ENCODE measurements around the gene SLC9C1.
A peak's percentile ranks its signal among the peaks of the same experiment; 100 is the strongest.

The SLC9C1 gene

DNA sequence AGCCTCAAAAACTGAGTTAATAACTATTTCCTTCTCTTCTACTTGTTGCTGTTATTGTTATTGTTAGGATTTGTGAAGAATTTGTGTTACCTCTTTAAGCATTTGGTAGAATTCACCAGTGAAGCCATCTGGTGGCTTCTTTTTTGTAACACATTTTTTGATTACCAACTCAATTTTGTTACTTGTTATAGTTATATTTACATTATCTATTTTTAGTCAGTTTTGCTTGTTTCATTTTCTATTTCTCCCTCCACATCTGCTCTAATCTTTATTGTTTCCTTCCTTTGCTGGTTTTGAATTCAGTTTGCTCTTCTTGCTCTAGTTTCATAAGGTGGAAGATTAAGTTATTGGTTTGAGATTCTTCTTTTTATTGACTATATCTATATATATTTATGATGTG, 3.7 kb upstream of the SLC9C1 start:
- H3K9me2 ChIP-seq (replicated peaks; ENCODE audit: low read depth, low read length), result no peaks in the 10 kb centered on the region

DNA sequence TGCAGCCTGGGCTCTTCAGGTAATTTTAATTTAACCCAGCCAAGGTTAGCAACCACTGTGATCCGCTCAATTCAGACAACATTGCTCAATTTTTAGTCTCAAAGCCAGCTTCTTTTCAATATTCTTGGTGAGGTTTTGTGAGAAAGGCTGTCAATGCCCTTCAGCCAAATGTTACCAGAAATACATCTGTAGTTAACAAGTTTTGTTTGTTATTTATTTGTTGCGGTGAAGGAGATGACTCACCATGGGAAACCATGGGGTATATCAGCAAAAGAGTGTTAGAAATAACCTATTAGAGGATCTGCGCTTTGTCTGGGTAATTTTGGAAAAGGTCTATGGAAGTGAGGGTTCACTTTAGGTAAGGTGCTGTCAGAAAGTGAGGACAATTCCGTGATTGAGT, 5.0 kb downstream of the SLC9C1 start:
- TF ChIP-seq, protein P1, sequence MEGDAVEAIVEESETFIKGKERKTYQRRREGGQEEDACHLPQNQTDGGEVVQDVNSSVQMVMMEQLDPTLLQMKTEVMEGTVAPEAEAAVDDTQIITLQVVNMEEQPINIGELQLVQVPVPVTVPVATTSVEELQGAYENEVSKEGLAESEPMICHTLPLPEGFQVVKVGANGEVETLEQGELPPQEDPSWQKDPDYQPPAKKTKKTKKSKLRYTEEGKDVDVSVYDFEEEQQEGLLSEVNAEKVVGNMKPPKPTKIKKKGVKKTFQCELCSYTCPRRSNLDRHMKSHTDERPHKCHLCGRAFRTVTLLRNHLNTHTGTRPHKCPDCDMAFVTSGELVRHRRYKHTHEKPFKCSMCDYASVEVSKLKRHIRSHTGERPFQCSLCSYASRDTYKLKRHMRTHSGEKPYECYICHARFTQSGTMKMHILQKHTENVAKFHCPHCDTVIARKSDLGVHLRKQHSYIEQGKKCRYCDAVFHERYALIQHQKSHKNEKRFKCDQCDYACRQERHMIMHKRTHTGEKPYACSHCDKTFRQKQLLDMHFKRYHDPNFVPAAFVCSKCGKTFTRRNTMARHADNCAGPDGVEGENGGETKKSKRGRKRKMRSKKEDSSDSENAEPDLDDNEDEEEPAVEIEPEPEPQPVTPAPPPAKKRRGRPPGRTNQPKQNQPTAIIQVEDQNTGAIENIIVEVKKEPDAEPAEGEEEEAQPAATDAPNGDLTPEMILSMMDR (conservative IDR thresholded peaks at IDR 0.05; ENCODE audit: low read length), result no peak
- no peak for TF ChIP-seq EZH2phosphoT487 (IDR thresholded peaks at IDR 0.05; ENCODE audit: borderline replicate concordance)

More for the DNA sequence above, 3.7 kb upstream of the SLC9C1 start:
- H3K4me3 ChIP-seq (ENCODE audit: low read length, poor library complexity, severe bottlenecking), result peak overlapping the region; percentile 66
- no peaks in the 10 kb centered on the region for H3K36me3 ChIP-seq (ENCODE audit: insufficient read depth, low read length)
- peak overlapping the region; percentile 61 for H3K9ac ChIP-seq (ENCODE audit: low read depth, low read length, poor library complexity, severe bottlenecking)
- peaks cover 33% of the 10 kb centered on the region for H3K4me1 ChIP-seq (ENCODE audit: insufficient read depth, low read length, poor library complexity, severe bottlenecking)
- H3K27me3 ChIP-seq (ENCODE audit: insufficient read depth, low read length, poor library complexity, severe bottlenecking), result no peaks in the 10 kb centered on the region
- peak overlapping the region; percentile 70 for H2AFZ ChIP-seq (ENCODE audit: low read length)
- no peaks in the 10 kb centered on the region for H3K79me2 ChIP-seq (ENCODE audit: insufficient read depth, low read length)
- peak overlapping the region; percentile 76 for H3K4me2 ChIP-seq (ENCODE audit: low read depth, low read length, poor library complexity, severe bottlenecking)
- 0 out of 2 replicates have a peak, but pooled peaks cover 3% of the 10 kb centered on the region for H3K9me3 ChIP-seq (ENCODE audit: insufficient read depth, low read depth, low read length)
- H4K20me1 ChIP-seq (ENCODE audit: insufficient read depth, low read length, poor library complexity, severe bottlenecking), result no peaks in the 10 kb centered on the region
- TF ChIP-seq, protein P1 (conservative IDR thresholded peaks at IDR 0.05; ENCODE audit: low read length), result peak; percentile 32; the same call in 1 of the 2 replicates
- no peak for TF ChIP-seq EZH2phosphoT487 (IDR thresholded peaks at IDR 0.05; ENCODE audit: borderline replicate concordance)
- H3F3A ChIP-seq (ENCODE audit: low read depth), result peaks cover 12% of the 10 kb centered on the region; the same call in 1 of the 2 replicates

DNA sequence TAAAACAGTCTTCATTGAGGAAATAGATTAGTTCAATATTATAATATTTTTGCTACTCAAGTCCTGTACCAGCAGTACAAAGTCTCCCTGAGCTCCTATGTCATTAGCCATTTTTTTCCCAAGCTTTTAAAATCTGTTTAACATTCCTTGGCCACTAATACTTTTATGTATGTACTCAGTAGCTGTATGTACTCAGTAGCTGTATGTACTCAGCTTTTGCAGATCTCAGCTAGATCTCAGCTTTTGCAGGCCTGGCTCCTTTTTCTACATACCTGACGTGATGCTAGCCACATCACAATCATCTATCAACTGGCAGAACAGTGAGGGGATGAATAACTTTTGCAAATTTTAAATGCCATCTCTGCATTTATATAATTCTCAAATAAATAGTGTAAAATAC, 13.8 kb downstream of the SLC9C1 start:
- no peak overlapping the region for H3K4me3 ChIP-seq (ENCODE audit: low read length, poor library complexity, severe bottlenecking)
- no peak overlapping the region for H2AFZ ChIP-seq (ENCODE audit: low read length)
- H3K4me2 ChIP-seq (ENCODE audit: low read depth, low read length, poor library complexity, severe bottlenecking), result no peak overlapping the region
- H3K9me3 ChIP-seq (ENCODE audit: insufficient read depth, low read depth, low read length), result no peaks in the 10 kb centered on the region
- H3K27me3 ChIP-seq (ENCODE audit: insufficient read depth, low read length, poor library complexity, severe bottlenecking), result no peaks in the 10 kb centered on the region
- H3F3A ChIP-seq (ENCODE audit: low read depth), result no peaks in the 10 kb centered on the region
- no peaks in the 10 kb centered on the region for H3K36me3 ChIP-seq (ENCODE audit: insufficient read depth, low read length)
- no peaks in the 10 kb centered on the region for H3K9me2 ChIP-seq (replicated peaks; ENCODE audit: low read depth, low read length)
- TF ChIP-seq EZH2phosphoT487 (IDR thresholded peaks at IDR 0.05; ENCODE audit: borderline replicate concordance), result no peak
- TF ChIP-seq, protein P1 (conservative IDR thresholded peaks at IDR 0.05; ENCODE audit: low read length), result no peak
- no peak overlapping the region for H3K9ac ChIP-seq (ENCODE audit: low read depth, low read length, poor library complexity, severe bottlenecking)
- no peaks in the 10 kb centered on the region for H4K20me1 ChIP-seq (ENCODE audit: insufficient read depth, low read length, poor library complexity, severe bottlenecking)
- no peaks in the 10 kb centered on the region for H3K79me2 ChIP-seq (ENCODE audit: insufficient read depth, low read length)
- no peaks in the 10 kb centered on the region for H3K4me1 ChIP-seq (ENCODE audit: insufficient read depth, low read length, poor library complexity, severe bottlenecking)

More for the DNA sequence above, 5.0 kb downstream of the SLC9C1 start:
- no peaks in the 10 kb centered on the region for H3F3A ChIP-seq (ENCODE audit: low read depth)
- H3K9me2 ChIP-seq (replicated peaks; ENCODE audit: low read depth, low read length), result no peaks in the 10 kb centered on the region
- H2AFZ ChIP-seq (ENCODE audit: low read length), result no peak overlapping the region
- H3K4me2 ChIP-seq (ENCODE audit: low read depth, low read length, poor library complexity, severe bottlenecking), result no peak overlapping the region
- H4K20me1 ChIP-seq (ENCODE audit: insufficient read depth, low read length, poor library complexity, severe bottlenecking), result no peaks in the 10 kb centered on the region
- no peaks in the 10 kb centered on the region for H3K4me1 ChIP-seq (ENCODE audit: insufficient read depth, low read length, poor library complexity, severe bottlenecking)
- no peaks in the 10 kb centered on the region for H3K9me3 ChIP-seq (ENCODE audit: insufficient read depth, low read depth, low read length)
- no peak overlapping the region for H3K4me3 ChIP-seq (ENCODE audit: low read length, poor library complexity, severe bottlenecking)
- no peaks in the 10 kb centered on the region for H3K79me2 ChIP-seq (ENCODE audit: insufficient read depth, low read length)
- no peaks in the 10 kb centered on the region for H3K36me3 ChIP-seq (ENCODE audit: insufficient read depth, low read length)
- H3K27me3 ChIP-seq (ENCODE audit: insufficient read depth, low read length, poor library complexity, severe bottlenecking), result no peaks in the 10 kb centered on the region
- no peak overlapping the region for H3K9ac ChIP-seq (ENCODE audit: low read depth, low read length, poor library complexity, severe bottlenecking)
